Glutamatergic neuron (in vitro differentiated cells): Measurements from ENCODE around the gene CDYL2. TPM values are rescaled to one million over a fixed set of nuclear protein-coding genes. Genes with fewer than 3 reads are reported as not detected.

Experiments
- DNase-seq: peaks from one replicate; pipeline ENCODE4 v3.0.0; 2022
- H3K27ac Mint-ChIP-seq: one replicate; pipeline ENCODE4 v1.8.0; 2020; ENCODE audit warnings: mild to moderate bottlenecking, mixed read lengths, inconsistent platforms; ENCODE audit not compliant: unreplicated experiment
- H3K27me3 Mint-ChIP-seq: one replicate; pipeline ENCODE4 v1.8.0; 2020; ENCODE audit warnings: mild to moderate bottlenecking, moderate library complexity, mixed read lengths, inconsistent platforms; ENCODE audit not compliant: unreplicated experiment
- H3K36me3 Mint-ChIP-seq: one replicate; pipeline ENCODE4 v1.8.0; 2020; ENCODE audit warnings: mild to moderate bottlenecking, mixed read lengths, inconsistent platforms; ENCODE audit not compliant: unreplicated experiment
- H3K4me1 Mint-ChIP-seq: one replicate; pipeline ENCODE4 v1.8.0; 2020; ENCODE audit warnings: mild to moderate bottlenecking, low read depth, mixed read lengths, inconsistent platforms; ENCODE audit not compliant: unreplicated experiment
- H3K4me3 Mint-ChIP-seq: one replicate; pipeline ENCODE4 v1.8.0; 2020; ENCODE audit warnings: mild to moderate bottlenecking, mixed read lengths, inconsistent platforms; ENCODE audit not compliant: unreplicated experiment
- H3K9me3 Mint-ChIP-seq: one replicate; pipeline ENCODE4 v1.8.0; 2020; ENCODE audit warnings: mild to moderate bottlenecking, moderate library complexity, mixed read lengths, inconsistent platforms; ENCODE audit not compliant: unreplicated experiment
- total RNA-seq: library from RNA; stranded (reverse); fragmentation: NEBNext Ultra II Directional; extraction: Animal tissue kit (Norgen Biotek cat#: 25700); gene quantifications from one replicate; pipeline ENCODE4 v1.2.1, GENCODE V29; 2021; ENCODE audit not compliant: unreplicated experiment
- TF ChIP-seq, protein P1 (sequence below): fragments of 200-600 bp; sonication (generic); IDR thresholded peaks from one replicate; pipeline ENCODE4 v1.5.0; 2021; ENCODE audit not compliant: partially characterized antibody, unreplicated experiment

The CDYL2 gene
- total RNA-seq, 1 donor from 2014 or later, result 30.5 TPM

DNA sequence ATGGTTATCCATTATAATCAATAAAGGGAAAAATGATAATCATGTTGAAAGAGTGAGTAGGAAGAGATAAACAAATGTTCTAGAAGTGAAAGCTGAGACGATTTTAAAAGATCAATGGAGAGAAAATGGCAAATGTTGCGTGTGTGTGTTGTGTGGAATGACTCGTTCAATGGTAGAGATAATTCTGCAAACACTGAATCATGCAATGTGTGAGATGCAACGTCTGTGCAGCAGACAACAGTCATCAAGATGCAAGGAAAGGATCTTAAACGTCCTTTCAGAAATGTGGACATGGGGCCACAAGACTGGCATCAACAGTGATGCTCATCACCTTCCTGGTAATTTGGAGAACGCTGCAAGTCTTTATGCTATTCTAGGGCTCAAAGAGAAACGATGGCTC is 124.4 kb downstream of the CDYL2 start:
- Mint-ChIP-seq H3K4me1 (no peaks in the 10 kb centered on the region), H3K27me3 (peaks cover 4% of the 10 kb centered on the region), H3K36me3 (peaks cover 9% of the 10 kb centered on the region), H3K9me3 (peaks cover 4% of the 10 kb centered on the region), H3K27ac (no peak overlapping the region), H3K4me3 (no peak overlapping the region)
- TF ChIP-seq, protein P1, sequence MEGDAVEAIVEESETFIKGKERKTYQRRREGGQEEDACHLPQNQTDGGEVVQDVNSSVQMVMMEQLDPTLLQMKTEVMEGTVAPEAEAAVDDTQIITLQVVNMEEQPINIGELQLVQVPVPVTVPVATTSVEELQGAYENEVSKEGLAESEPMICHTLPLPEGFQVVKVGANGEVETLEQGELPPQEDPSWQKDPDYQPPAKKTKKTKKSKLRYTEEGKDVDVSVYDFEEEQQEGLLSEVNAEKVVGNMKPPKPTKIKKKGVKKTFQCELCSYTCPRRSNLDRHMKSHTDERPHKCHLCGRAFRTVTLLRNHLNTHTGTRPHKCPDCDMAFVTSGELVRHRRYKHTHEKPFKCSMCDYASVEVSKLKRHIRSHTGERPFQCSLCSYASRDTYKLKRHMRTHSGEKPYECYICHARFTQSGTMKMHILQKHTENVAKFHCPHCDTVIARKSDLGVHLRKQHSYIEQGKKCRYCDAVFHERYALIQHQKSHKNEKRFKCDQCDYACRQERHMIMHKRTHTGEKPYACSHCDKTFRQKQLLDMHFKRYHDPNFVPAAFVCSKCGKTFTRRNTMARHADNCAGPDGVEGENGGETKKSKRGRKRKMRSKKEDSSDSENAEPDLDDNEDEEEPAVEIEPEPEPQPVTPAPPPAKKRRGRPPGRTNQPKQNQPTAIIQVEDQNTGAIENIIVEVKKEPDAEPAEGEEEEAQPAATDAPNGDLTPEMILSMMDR, result no peak
- no peak for DNase-seq

DNA sequence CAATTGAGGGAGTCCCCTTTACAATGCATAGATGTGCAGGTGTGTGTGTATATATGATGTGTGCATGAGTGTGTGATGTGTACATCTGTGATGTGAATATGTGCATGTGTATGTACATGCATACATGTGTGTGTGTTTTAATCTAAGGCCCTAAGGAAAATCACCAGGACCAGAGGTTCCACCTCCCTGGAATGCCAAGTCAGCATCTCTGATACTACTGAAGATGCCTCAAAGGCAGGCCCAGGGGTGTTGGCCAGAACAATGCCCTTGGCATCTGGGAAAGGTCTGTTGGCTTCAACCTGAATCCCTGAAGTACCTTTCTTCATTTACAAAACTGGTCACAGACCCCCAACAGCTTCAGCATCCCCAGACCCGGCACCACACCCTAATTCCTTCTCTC is 129.5 kb downstream of the CDYL2 start:
- TF ChIP-seq, protein P1, result no peak
- peaks cover 4% of the 10 kb centered on the region for H3K9me3 Mint-ChIP-seq
- no peaks in the 10 kb centered on the region for H3K27me3 Mint-ChIP-seq
- DNase-seq, result no peak
- H3K4me3 Mint-ChIP-seq, result no peak overlapping the region
- H3K27ac Mint-ChIP-seq, result no peak overlapping the region
- H3K36me3 Mint-ChIP-seq, result peaks cover 5% of the 10 kb centered on the region
- H3K4me1 Mint-ChIP-seq, result no peaks in the 10 kb centered on the region

DNA sequence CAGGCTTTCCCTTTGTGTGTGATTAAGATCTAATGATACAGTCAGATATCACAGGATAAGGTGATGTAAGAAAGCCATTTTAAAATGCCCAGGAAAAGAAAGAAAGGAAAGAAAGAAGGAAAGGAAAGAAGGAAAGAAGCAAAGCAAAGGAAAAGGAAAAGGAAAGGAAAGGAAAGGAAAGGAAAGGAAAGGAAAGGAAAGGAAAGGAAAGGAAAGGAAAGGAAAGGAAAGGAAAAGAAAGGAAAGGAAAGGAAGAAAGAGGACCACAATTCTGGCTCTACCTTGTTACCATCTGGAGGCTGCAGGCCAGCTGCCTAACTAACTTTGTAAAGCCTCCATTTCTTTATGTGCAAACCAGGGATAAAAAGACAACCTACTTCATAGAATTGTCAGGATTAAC is 132.0 kb downstream of the CDYL2 start:
- Mint-ChIP-seq H3K4me3 (no peak overlapping the region), H3K36me3 (no peaks in the 10 kb centered on the region), H3K27me3 (no peaks in the 10 kb centered on the region), H3K27ac (no peak overlapping the region), H3K9me3 (peaks cover 4% of the 10 kb centered on the region), H3K4me1 (peaks cover 7% of the 10 kb centered on the region)
- TF ChIP-seq, protein P1, result no peak
- DNase-seq, result no peak

DNA sequence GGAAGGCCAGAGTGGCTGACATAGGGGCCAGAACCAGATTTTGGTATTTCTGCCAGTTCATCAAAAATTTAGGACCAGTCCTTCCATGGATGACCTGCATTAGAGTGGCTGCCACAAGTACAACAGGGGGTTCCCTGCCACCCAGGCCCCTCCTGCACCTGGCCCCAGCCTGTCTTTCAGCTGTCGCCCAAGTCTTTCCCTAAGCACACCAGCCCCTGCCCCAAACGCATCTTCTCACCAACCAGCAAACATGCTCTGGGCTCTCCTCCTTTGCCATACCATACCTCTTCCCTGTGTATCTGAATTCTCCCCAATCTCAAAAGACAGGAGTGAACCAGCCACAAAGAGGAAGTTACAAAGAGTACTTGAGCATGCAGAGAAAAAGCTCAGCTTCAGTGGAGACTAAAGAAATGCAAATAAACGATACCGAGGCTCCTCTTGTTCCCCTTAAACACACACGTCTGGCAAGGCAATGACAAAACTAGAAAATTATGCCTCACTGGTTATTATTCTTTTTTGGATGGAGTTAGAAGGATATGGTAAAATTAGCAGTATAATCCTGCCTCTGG is 133.0 kb downstream of the CDYL2 start:
- no peak overlapping the region for H3K27ac Mint-ChIP-seq
- no peaks in the 10 kb centered on the region for H3K36me3 Mint-ChIP-seq
- peaks cover 1% of the 10 kb centered on the region for H3K27me3 Mint-ChIP-seq
- H3K4me3 Mint-ChIP-seq, result no peak overlapping the region
- H3K4me1 Mint-ChIP-seq, result peaks cover 15% of the 10 kb centered on the region
- DNase-seq, result no peak
- TF ChIP-seq, protein P1, result no peak
- H3K9me3 Mint-ChIP-seq, result peaks cover 3% of the 10 kb centered on the region

DNA sequence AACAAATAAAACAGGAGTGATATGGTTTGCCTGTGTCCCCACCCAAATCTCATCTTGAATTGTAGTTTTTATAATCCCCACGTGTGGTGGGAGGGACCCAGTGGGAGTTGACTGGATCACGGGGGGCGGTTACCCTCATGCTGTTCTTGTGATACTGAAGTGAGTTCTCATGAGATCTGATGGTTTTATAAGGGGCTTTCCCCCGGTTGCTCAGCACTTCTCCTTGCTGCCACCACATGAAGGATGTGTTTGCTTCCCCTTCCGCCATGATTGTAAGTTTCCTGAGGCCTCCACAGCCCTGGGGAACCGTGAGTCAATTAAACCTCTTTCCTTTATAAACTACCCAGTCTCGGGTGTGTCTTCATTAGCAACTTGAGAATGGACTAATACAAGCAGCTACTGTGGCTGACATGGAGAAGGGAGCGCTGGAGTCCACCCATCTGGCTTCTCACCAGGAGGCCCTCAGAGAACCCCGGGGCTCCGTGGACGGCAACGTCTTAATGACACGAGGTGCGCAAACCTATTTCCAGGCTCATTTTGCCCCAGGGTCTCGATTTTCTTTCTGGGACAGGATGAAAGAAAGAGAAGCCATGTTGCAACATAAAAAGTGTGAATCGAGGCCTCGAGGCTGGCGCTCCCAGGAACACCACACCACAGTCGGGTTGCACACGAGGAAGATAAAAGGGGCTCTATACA is 134.1 kb downstream of the CDYL2 start:
- TF ChIP-seq, protein P1, result no peak

More for the DNA sequence above, 134.1 kb downstream of the CDYL2 start:
- peaks cover 20% of the 10 kb centered on the region for H3K4me1 Mint-ChIP-seq
- H3K9me3 Mint-ChIP-seq, result peaks cover 5% of the 10 kb centered on the region
- H3K27ac Mint-ChIP-seq, result no peak overlapping the region
- no peak overlapping the region for H3K4me3 Mint-ChIP-seq
- peaks cover 3% of the 10 kb centered on the region for H3K27me3 Mint-ChIP-seq
- no peaks in the 10 kb centered on the region for H3K36me3 Mint-ChIP-seq
- no peak for DNase-seq
